Osteocyte (in vitro differentiated cells): ENCODE results near the gene F10. TPM values are rescaled to one million over a fixed set of nuclear protein-coding genes. Genes with fewer than 3 reads are reported as not detected.

Experiments
- DNase-seq: peaks from one replicate; pipeline ENCODE4 v3.0.0; 2021; ENCODE audit warnings: mixed read lengths; ENCODE audit not compliant: unreplicated experiment; ENCODE audit errors: extremely low spot score
- H3K27ac Mint-ChIP-seq: one replicate; pipeline ENCODE4 v1.8.0; 2021; ENCODE audit warnings: mild to moderate bottlenecking, mixed read lengths; ENCODE audit not compliant: unreplicated experiment
- H3K27me3 Mint-ChIP-seq: one replicate; pipeline ENCODE4 v1.8.0; 2021; ENCODE audit warnings: mixed read lengths; ENCODE audit not compliant: unreplicated experiment
- H3K36me3 Mint-ChIP-seq: one replicate; pipeline ENCODE4 v1.8.0; 2021; ENCODE audit warnings: mixed read lengths; ENCODE audit not compliant: unreplicated experiment
- H3K4me1 Mint-ChIP-seq: one replicate; pipeline ENCODE4 v1.8.0; 2021; ENCODE audit warnings: mixed read lengths; ENCODE audit not compliant: unreplicated experiment
- H3K4me3 Mint-ChIP-seq: one replicate; pipeline ENCODE4 v1.8.0; 2021; ENCODE audit warnings: mild to moderate bottlenecking, moderate library complexity, mixed read lengths; ENCODE audit not compliant: unreplicated experiment
- H3K9me3 Mint-ChIP-seq: one replicate; pipeline ENCODE4 v1.8.0; 2021; ENCODE audit warnings: mixed read lengths; ENCODE audit not compliant: unreplicated experiment
- CTCF ChIP-seq: fragments of 200-600 bp; sonication (generic); IDR thresholded peaks from 2 replicates; pipeline ENCODE4 v1.5.0; 2021; ENCODE audit warnings: antibody characterized with exemption, mild to moderate bottlenecking, moderate library complexity
- total RNA-seq: library from RNA; stranded (reverse); gene quantifications from 2 replicates; pipeline ENCODE4 v1.2.1, GENCODE V29; 2021

The F10 gene
- total RNA-seq, 1 donor from 2014 or later = 1.8 TPM

DNA sequence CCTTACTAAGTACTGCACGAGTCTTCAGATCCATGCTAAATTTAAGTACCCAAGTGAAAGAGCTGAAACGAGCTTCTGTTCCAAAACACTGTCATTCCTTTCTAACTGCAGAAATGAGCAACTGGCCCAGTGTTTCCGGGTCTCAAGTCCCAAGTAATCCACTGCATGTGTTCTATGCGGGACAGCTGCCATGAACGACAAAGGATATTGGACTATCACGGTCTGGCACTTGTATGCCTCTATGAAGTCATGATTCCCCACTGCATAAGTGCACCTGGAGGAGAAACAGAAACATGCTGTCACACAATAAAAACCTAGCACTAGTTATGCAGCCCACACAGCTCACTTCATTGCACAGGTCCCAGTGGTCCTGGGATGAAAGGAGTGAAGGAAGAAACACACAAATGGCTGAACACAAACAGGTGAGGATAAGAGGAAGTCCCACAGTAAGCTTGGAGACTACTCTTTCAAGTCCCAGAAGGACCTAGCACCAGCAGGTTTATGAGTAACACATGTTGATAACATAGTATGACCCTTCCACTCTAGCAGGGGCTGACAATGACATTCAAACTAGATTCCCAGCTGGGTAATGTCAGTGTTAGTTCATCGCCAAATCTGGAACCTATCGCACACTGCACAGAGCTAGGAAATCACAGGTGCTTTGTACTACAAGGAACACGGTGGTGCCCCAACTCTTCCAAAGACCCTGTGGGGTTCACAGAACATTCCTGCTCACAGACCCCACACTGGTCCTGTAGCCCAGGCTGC, 74.6 kb downstream of the F10 start:
- TF ChIP-seq CTCF = no peak
- peaks cover 40% of the 10 kb centered on the region for H3K36me3 Mint-ChIP-seq
- H3K9me3 Mint-ChIP-seq = no peaks in the 10 kb centered on the region
- H3K27me3 Mint-ChIP-seq = no peaks in the 10 kb centered on the region
- H3K4me1 Mint-ChIP-seq = peaks cover 13% of the 10 kb centered on the region
- no peak overlapping the region for H3K4me3 Mint-ChIP-seq
- peak; percentile 32 for DNase-seq
- no peak overlapping the region for H3K27ac Mint-ChIP-seq

Other genes starting within 250 kb of the F10 start
- 4.3 and 5.6 TPM in 2 replicates for gene MCF2L, start 153.6 kb upstream of the F10 start, total RNA-seq
- not detected in 2 replicates for gene F7, start 17.0 kb upstream of the F10 start, total RNA-seq
- gene PROZ, start 35.8 kb downstream of the F10 start, total RNA-seq = not detected in 2 replicates
- gene PCID2, start 85.9 kb downstream of the F10 start, total RNA-seq = 47.9 and 48.1 TPM in 2 replicates
- gene CUL4A, start 86.8 kb downstream of the F10 start, total RNA-seq = 76.7 and 77.3 TPM in 2 replicates
- 413 and 449 TPM in 2 replicates for gene LAMP1, start 174.4 kb downstream of the F10 start, total RNA-seq
- gene GRTP1, start 241.3 kb downstream of the F10 start, total RNA-seq = 0.99 and 2.0 TPM in 2 replicates